HCT116 (cell line): ENCODE data around the gene BABAM2.

Experiments used
- ATF3 ChIP-seq: IDR thresholded peaks from 2 replicates; pipeline ENCODE4 v1.6.1; 2012
- CTCF ChIP-seq, 3 experiments: fragments of 200-600 bp in 1 of 3; sonication (generic) in 1 of 3; IDR thresholded peaks in 2 of 3; conservative IDR thresholded peaks in 1 of 3; 2 replicates each; pipeline ENCODE4 v1.5.1; 2012 to 2017; ENCODE audit warnings: low read depth in 2 of 3, low read length in 2 of 3, antibody characterized with exemption in 1 of 3, borderline replicate concordance in 1 of 3, control low read depth in 1 of 3, mild to moderate bottlenecking in 1 of 3, mixed read lengths in 1 of 3, mixed run types in 1 of 3, moderate library complexity in 1 of 3; ENCODE audit not compliant: insufficient read depth in 1 of 3
- EZH2 ChIP-seq: fragments of 200-600 bp; sonication (generic); IDR thresholded peaks from 2 replicates; pipeline ENCODE4 v1.6.1; 2017; ENCODE audit warnings: antibody characterized with exemption, mixed run types
- EZH2phosphoT487 ChIP-seq: fragments of 200-600 bp; IDR thresholded peaks from 2 replicates; pipeline ENCODE4 v1.6.1; 2018; ENCODE audit warnings: antibody characterized with exemption, borderline replicate concordance
- MAX ChIP-seq: IDR thresholded peaks from 2 replicates; pipeline ENCODE4 v1.6.1; 2012
- POLR2A ChIP-seq: IDR thresholded peaks from 2 replicates; pipeline ENCODE4 v1.7.0; 2011; ENCODE audit warnings: borderline replicate concordance; ENCODE audit not compliant: insufficient read depth, insufficient read length; ENCODE audit errors: extremely low read depth
- POLR2AphosphoS5 ChIP-seq: IDR thresholded peaks from 2 replicates; pipeline ENCODE4 v1.6.1; 2011; ENCODE audit warnings: mild to moderate bottlenecking, low read depth, low read length, moderate library complexity
- REST ChIP-seq: IDR thresholded peaks from 2 replicates; pipeline ENCODE4 v1.6.1; 2012; ENCODE audit warnings: low read depth
- SP1 ChIP-seq: IDR thresholded peaks from 2 replicates; pipeline ENCODE4 v1.6.1; 2012; ENCODE audit warnings: low read depth
- SRF ChIP-seq: IDR thresholded peaks from 2 replicates; pipeline ENCODE4 v1.6.1; 2012; ENCODE audit warnings: low read depth
- TCF7L2 ChIP-seq: IDR thresholded peaks from 2 replicates; pipeline ENCODE4 v1.7.0; 2011; ENCODE audit warnings: borderline replicate concordance, inconsistent platforms; ENCODE audit not compliant: insufficient read depth, insufficient read length; ENCODE audit errors: extremely low read depth
- YY1 ChIP-seq: IDR thresholded peaks from 2 replicates; pipeline ENCODE4 v1.6.1; 2011; ENCODE audit warnings: low read length, low read depth, moderate library complexity, mild to moderate bottlenecking; ENCODE audit not compliant: insufficient replicate concordance; ENCODE audit errors: extremely low read depth
- ZBTB33 ChIP-seq: IDR thresholded peaks from 2 replicates; pipeline ENCODE4 v1.6.1; 2011; ENCODE audit warnings: mild to moderate bottlenecking, low read length, moderate library complexity; ENCODE audit not compliant: insufficient replicate concordance; ENCODE audit errors: extremely low read depth

- no peak for TF ChIP-seq CTCF (IDR thresholded peaks at IDR 0.05 in 2 of 3, conservative IDR thresholded peaks at IDR 0.05 in 1 of 3; ENCODE audit: borderline replicate concordance in 1 of 3, insufficient read depth in 1 of 3, low read depth in 2 of 3, low read length in 2 of 3)
- no peak for TF ChIP-seq EZH2phosphoT487
- TF ChIP-seq SP1, result no peak
- no peak for TF ChIP-seq ATF3
- TF ChIP-seq POLR2A, result no peak
- TF ChIP-seq YY1, result no peak
- TF ChIP-seq SRF, result no peak
- no peak for TF ChIP-seq MAX
- no peak for TF ChIP-seq EZH2
- no peak for TF ChIP-seq POLR2AphosphoS5
- no peak for TF ChIP-seq ZBTB33
- no peak for TF ChIP-seq TCF7L2
- TF ChIP-seq REST, result no peak
Measured at GRCh38 chr2:28365158-28365557, 474.6 kb downstream of the BABAM2 start.
